ENCODE data around the gene BICD2.

GRCh38 chr9:92762196-92762595 is 2.4 kb downstream of the BICD2 start:
- TF ChIP-seq CTCF (conservative IDR thresholded peaks at IDR 0.05), result no peak
- TF ChIP-seq ZFX (IDR thresholded peaks at IDR 0.05), result no peak

Measured in C4-2B (cell line).